Measurements from ENCODE around the gene UBASH3A.

Gene UBASH3A

DNA sequence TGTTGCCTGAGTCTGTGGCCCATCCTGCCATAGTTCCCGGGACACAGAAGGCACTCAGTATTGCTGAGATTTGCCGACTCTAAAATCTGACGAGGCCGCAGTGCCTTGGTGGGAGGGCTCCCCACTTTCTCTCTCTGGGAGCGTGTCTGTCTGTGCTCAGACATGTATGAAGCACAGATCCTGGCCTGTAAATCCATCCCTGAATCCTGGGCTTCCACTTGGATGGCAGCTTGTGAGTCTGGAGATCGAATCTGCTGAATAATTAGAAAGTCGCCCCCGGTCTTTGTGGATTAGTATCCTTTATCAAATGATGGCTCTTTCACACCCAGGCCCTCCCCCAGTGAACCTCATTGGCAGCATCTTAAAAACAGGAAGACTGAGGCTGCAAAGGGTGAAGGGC, 10.4 kb downstream of the UBASH3A start:
- TF ChIP-seq ZBTB7A (IDR thresholded peaks at IDR 0.05; ENCODE audit: low read depth) (no peak), FOXM1 (IDR thresholded peaks at IDR 0.05; ENCODE audit: borderline replicate concordance, low read depth) (no peak), CREB1 (IDR thresholded peaks at IDR 0.05; ENCODE audit: low read depth) (no peak), TAF1 (IDR thresholded peaks at IDR 0.05; ENCODE audit: low read depth) (no peak), RAD21 (IDR thresholded peaks at IDR 0.05; ENCODE audit: low read depth) (no peak), EP300 (IDR thresholded peaks at IDR 0.05; ENCODE audit: borderline replicate concordance) (no peak), CEBPB (IDR thresholded peaks at IDR 0.05) (no peak), TEAD4 (IDR thresholded peaks at IDR 0.05) (no peak), NFIC (IDR thresholded peaks at IDR 0.05) (no peak), TCF12 (IDR thresholded peaks at IDR 0.05; ENCODE audit: low read depth) (no peak), YY1 (IDR thresholded peaks at IDR 0.05; ENCODE audit: low read depth) (no peak), EGR1 (IDR thresholded peaks at IDR 0.05) (no peak)
- TF ChIP-seq, protein P1, sequence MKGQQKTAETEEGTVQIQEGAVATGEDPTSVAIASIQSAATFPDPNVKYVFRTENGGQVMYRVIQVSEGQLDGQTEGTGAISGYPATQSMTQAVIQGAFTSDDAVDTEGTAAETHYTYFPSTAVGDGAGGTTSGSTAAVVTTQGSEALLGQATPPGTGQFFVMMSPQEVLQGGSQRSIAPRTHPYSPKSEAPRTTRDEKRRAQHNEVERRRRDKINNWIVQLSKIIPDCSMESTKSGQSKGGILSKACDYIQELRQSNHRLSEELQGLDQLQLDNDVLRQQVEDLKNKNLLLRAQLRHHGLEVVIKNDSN (IDR thresholded peaks at IDR 0.05) = no peak
- TF ChIP-seq, protein P2, sequence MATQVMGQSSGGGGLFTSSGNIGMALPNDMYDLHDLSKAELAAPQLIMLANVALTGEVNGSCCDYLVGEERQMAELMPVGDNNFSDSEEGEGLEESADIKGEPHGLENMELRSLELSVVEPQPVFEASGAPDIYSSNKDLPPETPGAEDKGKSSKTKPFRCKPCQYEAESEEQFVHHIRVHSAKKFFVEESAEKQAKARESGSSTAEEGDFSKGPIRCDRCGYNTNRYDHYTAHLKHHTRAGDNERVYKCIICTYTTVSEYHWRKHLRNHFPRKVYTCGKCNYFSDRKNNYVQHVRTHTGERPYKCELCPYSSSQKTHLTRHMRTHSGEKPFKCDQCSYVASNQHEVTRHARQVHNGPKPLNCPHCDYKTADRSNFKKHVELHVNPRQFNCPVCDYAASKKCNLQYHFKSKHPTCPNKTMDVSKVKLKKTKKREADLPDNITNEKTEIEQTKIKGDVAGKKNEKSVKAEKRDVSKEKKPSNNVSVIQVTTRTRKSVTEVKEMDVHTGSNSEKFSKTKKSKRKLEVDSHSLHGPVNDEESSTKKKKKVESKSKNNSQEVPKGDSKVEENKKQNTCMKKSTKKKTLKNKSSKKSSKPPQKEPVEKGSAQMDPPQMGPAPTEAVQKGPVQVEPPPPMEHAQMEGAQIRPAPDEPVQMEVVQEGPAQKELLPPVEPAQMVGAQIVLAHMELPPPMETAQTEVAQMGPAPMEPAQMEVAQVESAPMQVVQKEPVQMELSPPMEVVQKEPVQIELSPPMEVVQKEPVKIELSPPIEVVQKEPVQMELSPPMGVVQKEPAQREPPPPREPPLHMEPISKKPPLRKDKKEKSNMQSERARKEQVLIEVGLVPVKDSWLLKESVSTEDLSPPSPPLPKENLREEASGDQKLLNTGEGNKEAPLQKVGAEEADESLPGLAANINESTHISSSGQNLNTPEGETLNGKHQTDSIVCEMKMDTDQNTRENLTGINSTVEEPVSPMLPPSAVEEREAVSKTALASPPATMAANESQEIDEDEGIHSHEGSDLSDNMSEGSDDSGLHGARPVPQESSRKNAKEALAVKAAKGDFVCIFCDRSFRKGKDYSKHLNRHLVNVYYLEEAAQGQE (IDR thresholded peaks at IDR 0.05; ENCODE audit: low read depth) = no peak
- TF ChIP-seq, protein P3, sequence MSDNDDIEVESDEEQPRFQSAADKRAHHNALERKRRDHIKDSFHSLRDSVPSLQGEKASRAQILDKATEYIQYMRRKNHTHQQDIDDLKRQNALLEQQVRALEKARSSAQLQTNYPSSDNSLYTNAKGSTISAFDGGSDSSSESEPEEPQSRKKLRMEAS (IDR thresholded peaks at IDR 0.05) = no peak

DNA sequence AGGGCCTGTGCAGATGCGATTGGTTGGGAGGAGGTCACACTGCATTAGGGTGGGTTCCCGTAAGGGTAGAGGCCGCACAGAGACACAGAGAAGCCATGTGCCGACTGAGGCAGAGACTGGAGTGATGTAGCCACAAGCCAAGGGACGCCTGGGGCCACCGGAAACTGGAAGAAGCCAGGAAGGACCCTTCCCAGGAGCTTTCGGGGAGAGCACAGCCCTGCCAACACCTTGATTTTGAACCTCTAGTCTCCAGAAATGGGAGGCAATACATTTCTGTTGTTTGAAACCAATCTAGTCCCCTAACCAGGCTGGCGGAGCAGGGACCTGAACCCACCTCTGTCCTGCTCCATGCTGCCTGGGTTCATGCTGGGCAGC, 10.8 kb downstream of the UBASH3A start:
- TF ChIP-seq CREB1 (IDR thresholded peaks at IDR 0.05; ENCODE audit: low read depth) (no peak), YY1 (IDR thresholded peaks at IDR 0.05; ENCODE audit: low read depth) (no peak), FOXM1 (IDR thresholded peaks at IDR 0.05; ENCODE audit: borderline replicate concordance, low read depth) (no peak), NFIC (IDR thresholded peaks at IDR 0.05) (no peak), TAF1 (IDR thresholded peaks at IDR 0.05; ENCODE audit: low read depth) (no peak), EP300 (IDR thresholded peaks at IDR 0.05; ENCODE audit: borderline replicate concordance) (no peak), EGR1 (IDR thresholded peaks at IDR 0.05) (no peak), CEBPB (IDR thresholded peaks at IDR 0.05) (no peak), TEAD4 (IDR thresholded peaks at IDR 0.05) (no peak), RAD21 (IDR thresholded peaks at IDR 0.05; ENCODE audit: low read depth) (no peak), TCF12 (IDR thresholded peaks at IDR 0.05; ENCODE audit: low read depth) (no peak), ZBTB7A (IDR thresholded peaks at IDR 0.05; ENCODE audit: low read depth) (no peak)
- TF ChIP-seq, protein P3 (IDR thresholded peaks at IDR 0.05) = no peak
- TF ChIP-seq, protein P2 (IDR thresholded peaks at IDR 0.05; ENCODE audit: low read depth) = no peak
- TF ChIP-seq, protein P1 (IDR thresholded peaks at IDR 0.05) = no peak

DNA sequence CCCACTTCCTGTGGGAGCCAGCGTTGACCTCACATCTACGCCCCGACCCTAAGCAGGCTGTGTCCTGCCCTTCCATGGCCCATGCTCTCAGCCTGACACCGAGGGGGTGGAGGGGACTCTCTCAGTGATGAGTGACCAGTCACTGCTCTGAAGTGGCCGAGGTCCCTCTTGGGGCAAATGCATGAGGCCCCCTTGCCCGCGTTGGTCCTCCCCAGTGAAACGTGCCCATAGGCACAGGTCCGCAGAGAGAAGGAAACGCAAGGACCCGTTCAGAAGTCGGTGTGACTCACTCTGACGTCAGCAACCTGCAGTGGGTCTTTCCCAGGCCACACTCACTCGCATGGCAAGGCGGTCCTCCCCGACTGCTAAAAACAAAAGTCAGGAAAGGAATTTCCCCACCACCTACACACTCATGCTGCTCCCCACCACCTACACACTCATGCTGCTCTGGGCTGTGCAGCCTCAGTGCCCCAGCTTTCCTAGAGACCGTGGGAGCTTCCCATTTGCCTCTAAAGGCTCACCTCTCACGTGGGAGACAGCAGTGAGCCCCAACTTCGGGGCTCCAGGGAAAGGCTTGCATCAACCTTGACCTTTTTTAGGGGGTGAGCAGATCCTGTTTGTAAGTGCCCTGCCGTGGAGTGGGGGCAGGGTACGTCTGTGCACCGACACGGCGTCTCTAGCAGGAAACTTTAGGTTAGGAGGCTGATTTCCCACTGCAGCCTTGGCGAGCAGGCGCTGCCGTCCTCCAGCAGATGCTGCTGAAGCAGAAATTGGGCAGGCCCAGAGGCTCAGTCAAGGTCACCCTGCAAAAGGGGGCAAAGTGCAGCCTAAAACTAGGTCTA, 11.4 kb downstream of the UBASH3A start:
- TF ChIP-seq NFIC (IDR thresholded peaks at IDR 0.05) (no peak), EGR1 (IDR thresholded peaks at IDR 0.05) (no peak), YY1 (IDR thresholded peaks at IDR 0.05; ENCODE audit: low read depth) (no peak), CREB1 (IDR thresholded peaks at IDR 0.05; ENCODE audit: low read depth) (no peak), TAF1 (IDR thresholded peaks at IDR 0.05; ENCODE audit: low read depth) (no peak)

DNA sequence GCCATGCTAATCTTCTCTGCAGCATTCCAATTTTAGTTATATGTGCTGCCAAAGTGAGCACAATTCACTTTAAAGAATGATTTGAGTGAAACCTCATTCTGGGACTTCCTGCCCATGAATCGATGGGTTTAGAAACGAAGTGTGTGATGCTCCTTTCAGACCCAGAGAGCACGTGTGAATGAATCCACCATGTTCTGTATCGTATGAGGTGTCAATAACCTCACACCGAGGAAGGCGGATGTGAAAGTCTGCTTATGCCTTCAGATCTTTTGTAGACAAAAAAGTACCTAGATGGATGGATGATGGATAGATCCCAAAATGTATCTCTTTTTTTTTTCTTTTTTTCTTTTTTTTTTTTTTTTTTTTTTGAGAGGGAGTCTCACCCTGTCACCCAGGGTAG, 13.8 kb downstream of the UBASH3A start:
- TF ChIP-seq RAD21 (IDR thresholded peaks at IDR 0.05; ENCODE audit: low read depth) (no peak), ZBTB7A (IDR thresholded peaks at IDR 0.05; ENCODE audit: low read depth) (no peak), CREB1 (IDR thresholded peaks at IDR 0.05; ENCODE audit: low read depth) (no peak), YY1 (IDR thresholded peaks at IDR 0.05; ENCODE audit: low read depth) (no peak), EP300 (IDR thresholded peaks at IDR 0.05; ENCODE audit: borderline replicate concordance) (no peak), EGR1 (IDR thresholded peaks at IDR 0.05) (no peak), NFIC (IDR thresholded peaks at IDR 0.05) (no peak), TCF12 (IDR thresholded peaks at IDR 0.05; ENCODE audit: low read depth) (no peak), TEAD4 (IDR thresholded peaks at IDR 0.05) (no peak), TAF1 (IDR thresholded peaks at IDR 0.05; ENCODE audit: low read depth) (no peak), FOXM1 (IDR thresholded peaks at IDR 0.05; ENCODE audit: borderline replicate concordance, low read depth) (no peak), CEBPB (IDR thresholded peaks at IDR 0.05) (no peak)
- TF ChIP-seq, protein P2 (IDR thresholded peaks at IDR 0.05; ENCODE audit: low read depth) = no peak
- TF ChIP-seq, protein P3 (IDR thresholded peaks at IDR 0.05) = no peak
- TF ChIP-seq, protein P1 (IDR thresholded peaks at IDR 0.05) = no peak
